SK-N-SH (cell line): ENCODE measurements around the gene BRS3. TPM values are rescaled to one million over a fixed set of nuclear protein-coding genes. Genes with fewer than 3 reads are reported as not detected.

Experiments
- CTCF ChIA-PET: fragments of 300-600, 350-600 bp; formaldehyde crosslinking; extraction: SDS; loops from one replicate; lab custom pipeline; 2021; lab: Yijun Ruan, JAX
- POLR2A ChIA-PET: fragments of 350-600 bp; sonication (Branson Sonifier 250); formaldehyde crosslinking; extraction: SDS; loops from one replicate; lab custom pipeline; 2020; ENCODE audit warnings: antibody characterized with exemption, inconsistent platforms; lab: Yijun Ruan, JAX
- DNase-seq: peaks from one replicate; pipeline ENCODE4 v3.0.0; 2012
- H2AFZ ChIP-seq: fragments of 200-600 bp; sonication (generic); 2 replicates; pipeline ENCODE4 v1.8.1; 2016; ENCODE audit warnings: antibody characterized with exemption, mild to moderate bottlenecking, low read depth
- H3F3A ChIP-seq: fragments of 200-600 bp; sonication (generic); replicated peaks from 2 replicates; pipeline ENCODE3; 2016; ENCODE audit warnings: antibody characterized with exemption, mild to moderate bottlenecking; ENCODE audit not compliant: insufficient read depth
- H3K27ac ChIP-seq, 2 experiments: fragments of 200-500 bp in 1 of 2; fragments of 200-600 bp in 1 of 2; sonication (Bioruptor generic) in 1 of 2; sonication (generic), shearing (Covaris generic) in 1 of 2; 2 replicates each; pipeline versions ENCODE4 v1.5.1 to v1.6.1; 2014 to 2016; ENCODE audit warnings: low read depth in 2 of 2, inconsistent platforms in 1 of 2, low read length in 1 of 2, mild to moderate bottlenecking in 1 of 2, mixed read lengths in 1 of 2
- H3K27me3 ChIP-seq: fragments of 200-600 bp; sonication (generic), shearing (Covaris generic); 2 replicates; pipeline ENCODE4 v1.6.1; 2016; ENCODE audit warnings: mixed run types; ENCODE audit not compliant: insufficient read depth
- H3K36me3 ChIP-seq, 2 experiments: fragments of 200-500 bp in 1 of 2; fragments of 200-600 bp in 1 of 2; sonication (Bioruptor generic) in 1 of 2; sonication (generic) in 1 of 2; replicated peaks in 1 of 2; 2 replicates each; pipeline versions ENCODE3 to v1.5.1; 2014 to 2016; ENCODE audit warnings: low read length in 1 of 2, mild to moderate bottlenecking in 1 of 2; ENCODE audit not compliant: insufficient read depth in 2 of 2, control insufficient read depth in 1 of 2
- H3K4me1 ChIP-seq, 2 experiments: fragments of 200-500 bp in 1 of 2; fragments of 200-600 bp in 1 of 2; sonication (Bioruptor generic) in 1 of 2; sonication (generic), shearing (Covaris generic) in 1 of 2; 2 replicates each; pipeline versions ENCODE4 v1.5.1 to v1.6.1; 2014 to 2016; ENCODE audit warnings: low read depth in 1 of 2, low read length in 1 of 2, mixed run types in 1 of 2; ENCODE audit not compliant: insufficient read depth in 2 of 2, control insufficient read depth in 1 of 2
- H3K4me2 ChIP-seq: fragments of 200-600 bp; sonication (generic), shearing (Covaris generic); 2 replicates; pipeline ENCODE4 v1.6.1; 2017; ENCODE audit warnings: mixed run types
- H3K4me3 ChIP-seq, 2 experiments: fragments of 200-500 bp in 1 of 2; fragments of 200-600 bp in 1 of 2; sonication (Bioruptor generic) in 1 of 2; sonication (generic), shearing (Covaris generic) in 1 of 2; 2 replicates each; pipeline versions ENCODE4 v1.5.1 to v1.8.1; 2014 to 2016; ENCODE audit warnings: low read depth in 2 of 2, inconsistent platforms in 1 of 2, low read length in 1 of 2, mild to moderate bottlenecking in 1 of 2, mixed read lengths in 1 of 2, moderate library complexity in 1 of 2
- H3K79me2 ChIP-seq: fragments of 200-600 bp; sonication (generic); 2 replicates; pipeline ENCODE4 v1.8.1; 2017; ENCODE audit warnings: mild to moderate bottlenecking; ENCODE audit not compliant: insufficient read depth
- H3K9ac ChIP-seq: fragments of 200-600 bp; sonication (generic); 2 replicates; pipeline ENCODE4 v1.6.1; 2017; ENCODE audit warnings: mixed run types
- H3K9me2 ChIP-seq: fragments of 200-600 bp; sonication (generic); 2 replicates; pipeline ENCODE4 v1.6.1; 2017; ENCODE audit warnings: mixed run types
- H3K9me3 ChIP-seq: fragments of 200-600 bp; sonication (generic); 2 replicates; pipeline ENCODE4 v1.6.1; 2017; ENCODE audit warnings: mixed run types, mild to moderate bottlenecking, moderate library complexity
- H4K20me1 ChIP-seq: fragments of 200-600 bp; sonication (generic); 2 replicates; pipeline ENCODE4 v1.6.1; 2017; ENCODE audit warnings: mild to moderate bottlenecking, mixed run types; ENCODE audit not compliant: insufficient read depth
- CTCF ChIP-seq: fragments of 200-600 bp; sonication (generic); IDR thresholded peaks from 2 replicates; pipeline ENCODE4 v1.6.1; 2017; ENCODE audit warnings: antibody characterized with exemption, mild to moderate bottlenecking, moderate library complexity
- ELF1 ChIP-seq: IDR thresholded peaks from 2 replicates; pipeline ENCODE4 v1.4.0; 2012
- EP300 ChIP-seq, 2 experiments: IDR thresholded peaks; 2 replicates each; pipeline versions ENCODE4 v1.4.0 to v1.6.1; 2012; ENCODE audit warnings: borderline replicate concordance in 1 of 2, low read depth in 1 of 2, low read length in 1 of 2
- EZH2phosphoT487 ChIP-seq: fragments of 200-600 bp; sonication (generic); IDR thresholded peaks from 2 replicates; pipeline ENCODE4 v1.6.1; 2017; ENCODE audit warnings: low read depth, mixed run types, mild to moderate bottlenecking, antibody characterized with exemption, moderate library complexity, borderline replicate concordance
- FOXJ3 ChIP-seq: sonication (generic); formaldehyde crosslinking; IDR thresholded peaks from 2 replicates; pipeline ENCODE4 v1.5.1; 2020; ENCODE audit warnings: mild to moderate bottlenecking, missing genetic modification reagents
- MAX ChIP-seq: IDR thresholded peaks from 2 replicates; pipeline ENCODE4 v1.4.0; 2012; ENCODE audit warnings: low read depth
- MEF2A ChIP-seq: IDR thresholded peaks from 2 replicates; pipeline ENCODE4 v1.4.0; 2012; ENCODE audit warnings: low read depth, borderline replicate concordance
- MXI1 ChIP-seq: IDR thresholded peaks from 2 replicates; pipeline ENCODE4 v1.6.1; 2012; ENCODE audit warnings: mild to moderate bottlenecking, low read depth, low read length, improper control_type of control experiment
- NRF1 ChIP-seq: IDR thresholded peaks from 2 replicates; pipeline ENCODE4 v1.6.1; 2012; ENCODE audit warnings: low read depth, mild to moderate bottlenecking, low read length
- RAD21 ChIP-seq: IDR thresholded peaks from 2 replicates; pipeline ENCODE4 v1.6.1; 2012; ENCODE audit warnings: mild to moderate bottlenecking, low read length
- RFX5 ChIP-seq: IDR thresholded peaks from 2 replicates; pipeline ENCODE4 v1.6.1; 2012; ENCODE audit warnings: mild to moderate bottlenecking, improper control_type of control experiment, low read length
- RXRA ChIP-seq: IDR thresholded peaks from 2 replicates; pipeline ENCODE4 v1.4.0; 2012; ENCODE audit warnings: low read depth, mild to moderate bottlenecking, borderline replicate concordance
- SIN3A ChIP-seq: IDR thresholded peaks from 2 replicates; pipeline ENCODE4 v1.6.1; 2012; ENCODE audit warnings: low read depth, mild to moderate bottlenecking, low read length, moderate library complexity, borderline replicate concordance
- SMC3 ChIP-seq: IDR thresholded peaks from 2 replicates; pipeline ENCODE4 v1.6.1; 2012; ENCODE audit warnings: low read depth, low read length, improper control_type of control experiment
- TAF1 ChIP-seq: IDR thresholded peaks from 2 replicates; pipeline ENCODE4 v1.6.1; 2012; ENCODE audit warnings: low read depth, mild to moderate bottlenecking, low read length, moderate library complexity, borderline replicate concordance
- TEAD4 ChIP-seq: IDR thresholded peaks from 2 replicates; pipeline ENCODE4 v1.4.0; 2012; ENCODE audit warnings: mild to moderate bottlenecking, borderline replicate concordance; ENCODE audit not compliant: insufficient read depth
- USF1 ChIP-seq: IDR thresholded peaks from 2 replicates; pipeline ENCODE4 v1.4.0; 2012; ENCODE audit warnings: low read depth, borderline replicate concordance
- ZBTB33 ChIP-seq: IDR thresholded peaks from 2 replicates; pipeline ENCODE4 v1.4.0; 2012; ENCODE audit warnings: low read depth, borderline replicate concordance
- WGBS: methylation state at CpG from one replicate; pipeline ENCODE4 v1.1.6; 2017; ENCODE audit warnings: low lambda C conversion rate; 5-methylcytosine and 5-hydroxymethylcytosine counted together
- polyA plus RNA-seq, 3 experiments: library from polyadenylated mRNA; depleted of rRNA; stranded (reverse); fragments of >200 nt; gene quantifications; 2 replicates each; pipeline ENCODE4 v1.2.3, GENCODE V29; 2012

BRS3 gene
- polyA plus RNA-seq, 1 of the 3 experiments (the other 2 are of a cell fraction), result not detected

GRCh38 chrX:136542281-136542680 lies 54.5 kb downstream of the BRS3 start:
- Histone ChIP-seq H3K27me3 (peaks cover 19% of the 10 kb centered on the region; the same call in 1 of the 2 replicates), H3F3A (no peaks in the 10 kb centered on the region), H3K27ac (no peak overlapping the region), H3K79me2 (no peaks in the 10 kb centered on the region)
- 30% methylated on average over 7 of the region's 7 CpGs for WGBS
- no peak for TF ChIP-seq ELF1
- no peak for TF ChIP-seq TAF1
- TF ChIP-seq EP300 (IDR thresholded peaks at IDR 0.05; ENCODE audit: borderline replicate concordance in 1 of 2, low read depth in 1 of 2, low read length in 1 of 2), result no peak
- TF ChIP-seq TEAD4, result no peak
- TF ChIP-seq RFX5, result no peak
- TF ChIP-seq SMC3, result no peak
- TF ChIP-seq MXI1, result no peak
- TF ChIP-seq CTCF, result no peak
- TF ChIP-seq EZH2phosphoT487, result no peak
- no peak for TF ChIP-seq USF1
- no peak for TF ChIP-seq ZBTB33
- no peak for TF ChIP-seq RXRA
- TF ChIP-seq RAD21, result no peak
- TF ChIP-seq SIN3A, result no peak
- TF ChIP-seq FOXJ3 (CRISPR knock-in tag), result no peak
- TF ChIP-seq MAX, result no peak
- TF ChIP-seq MEF2A, result no peak
- no peak for TF ChIP-seq NRF1
- TF ChIP-seq, all 33 proteins: peak for 0
- ChIA-PET POLR2A (no interaction called here), CTCF (no interaction called here)
- Histone ChIP-seq H3K4me2 (no peak overlapping the region), H3K36me3 (no peaks in the 10 kb centered on the region), H3K4me3 (no peak overlapping the region), H3K9ac (no peak overlapping the region), H3K9me2 (no peaks in the 10 kb centered on the region), H2AFZ (no peak overlapping the region), H4K20me1 (no peaks in the 10 kb centered on the region), H3K4me1 (no peaks in the 10 kb centered on the region), H3K9me3 (no peaks in the 10 kb centered on the region)
- no peak for DNase-seq

Other genes with a start within 250 kb of the BRS3 start
- 5.8 and 6.7 TPM in 2 replicates for gene MAP7D3, start 236.5 kb upstream of the BRS3 start, polyA plus RNA-seq (2012; rRNA removed)
- not detected in 2 replicates for gene ADGRG4, start 187.0 kb upstream of the BRS3 start, polyA plus RNA-seq (2012; rRNA removed)
- 1.3 and 2.7 TPM in 2 replicates for gene HTATSF1, start 9.6 kb downstream of the BRS3 start, polyA plus RNA-seq (2012; rRNA removed)
- not detected in 2 replicates for gene VGLL1, start 44.3 kb downstream of the BRS3 start, polyA plus RNA-seq (2012; rRNA removed)
- gene CD40LG, start 160.2 kb downstream of the BRS3 start, polyA plus RNA-seq (2012; rRNA removed), result not detected in 2 replicates